Measurements from ENCODE around the gene NUP50. TPM values are rescaled to one million over a fixed set of nuclear protein-coding genes. Genes with fewer than 3 reads are reported as not detected.

The NUP50 gene
- total and polyA plus RNA-seq, 2 experiments from 2014 or later = 21.1 to 57.7 TPM

GRCh38 chr22:45204819-45205218 is 41.1 kb downstream of the NUP50 start:
- no peaks in the 10 kb centered on the region for H3K9me3 ChIP-seq (ENCODE audit: low read depth)
- H3K36me3 ChIP-seq = no peaks in the 10 kb centered on the region
- no peak for DNase-seq (ENCODE audit: low read depth in 1 of 2, low spot score in 1 of 2)
- H3K4me1 ChIP-seq (ENCODE audit: low read depth) = no peaks in the 10 kb centered on the region
- no peak overlapping the region for H3K4me3 ChIP-seq
- no peak overlapping the region for H3K27ac ChIP-seq
- H3K27me3 ChIP-seq = no peaks in the 10 kb centered on the region
- no peak for TF ChIP-seq CTCF (IDR thresholded peaks at IDR 0.05; ENCODE audit: low read depth, low read length)

GRCh38 chr22:45205276-45205925 is 41.7 kb downstream of the NUP50 start:
- no peak for DNase-seq (ENCODE audit: low read depth in 1 of 2, low spot score in 1 of 2)

GRCh38 chr22:45206233-45206632 is 42.5 kb downstream of the NUP50 start:
- no peak for TF ChIP-seq CTCF (IDR thresholded peaks at IDR 0.05; ENCODE audit: low read depth, low read length)
- H3K27ac ChIP-seq = no peak overlapping the region
- no peak for DNase-seq (ENCODE audit: low read depth in 1 of 2, low spot score in 1 of 2)
- H3K4me1 ChIP-seq (ENCODE audit: low read depth) = no peaks in the 10 kb centered on the region
- H3K27me3 ChIP-seq = no peaks in the 10 kb centered on the region
- no peak overlapping the region for H3K4me3 ChIP-seq
- no peaks in the 10 kb centered on the region for H3K36me3 ChIP-seq
- H3K9me3 ChIP-seq (ENCODE audit: low read depth) = no peaks in the 10 kb centered on the region

More at GRCh38 chr22:45205276-45205925, 41.7 kb downstream of the NUP50 start:
- no peaks in the 10 kb centered on the region for H3K4me1 ChIP-seq (ENCODE audit: low read depth)
- TF ChIP-seq CTCF (IDR thresholded peaks at IDR 0.05; ENCODE audit: low read depth, low read length) = no peak
- H3K4me3 ChIP-seq = no peak overlapping the region
- H3K9me3 ChIP-seq (ENCODE audit: low read depth) = no peaks in the 10 kb centered on the region
- H3K27me3 ChIP-seq = no peaks in the 10 kb centered on the region
- H3K27ac ChIP-seq = no peak overlapping the region
- H3K36me3 ChIP-seq = no peaks in the 10 kb centered on the region

GRCh38 chr22:45207533-45207932 is 43.8 kb downstream of the NUP50 start:
- no peak overlapping the region for H3K27ac ChIP-seq
- H3K4me3 ChIP-seq = no peak overlapping the region
- no peaks in the 10 kb centered on the region for H3K9me3 ChIP-seq (ENCODE audit: low read depth)
- peaks cover 7% of the 10 kb centered on the region for H3K4me1 ChIP-seq (ENCODE audit: low read depth)
- DNase-seq (ENCODE audit: low read depth in 1 of 2, low spot score in 1 of 2) = no peak
- TF ChIP-seq CTCF (IDR thresholded peaks at IDR 0.05; ENCODE audit: low read depth, low read length) = no peak
- no peaks in the 10 kb centered on the region for H3K36me3 ChIP-seq
- H3K27me3 ChIP-seq = no peaks in the 10 kb centered on the region

GRCh38 chr22:45207981-45208664 is 44.4 kb downstream of the NUP50 start:
- TF ChIP-seq CTCF (IDR thresholded peaks at IDR 0.05; ENCODE audit: low read depth, low read length) = no peak
- H3K27ac ChIP-seq = no peak overlapping the region
- H3K4me3 ChIP-seq = no peak overlapping the region
- H3K36me3 ChIP-seq = no peaks in the 10 kb centered on the region
- H3K4me1 ChIP-seq (ENCODE audit: low read depth) = peaks cover 10% of the 10 kb centered on the region
- H3K9me3 ChIP-seq (ENCODE audit: low read depth) = no peaks in the 10 kb centered on the region
- no peaks in the 10 kb centered on the region for H3K27me3 ChIP-seq
- DNase-seq (ENCODE audit: low read depth in 1 of 2, low spot score in 1 of 2) = no peak
